ENCODE results near the gene ADGRL3. TPM values are rescaled to one million over a fixed set of nuclear protein-coding genes. Genes with fewer than 3 reads are reported as not detected.

The ADGRL3 gene
- total RNA-seq, 1 donor = under 0.01 TPM

DNA sequence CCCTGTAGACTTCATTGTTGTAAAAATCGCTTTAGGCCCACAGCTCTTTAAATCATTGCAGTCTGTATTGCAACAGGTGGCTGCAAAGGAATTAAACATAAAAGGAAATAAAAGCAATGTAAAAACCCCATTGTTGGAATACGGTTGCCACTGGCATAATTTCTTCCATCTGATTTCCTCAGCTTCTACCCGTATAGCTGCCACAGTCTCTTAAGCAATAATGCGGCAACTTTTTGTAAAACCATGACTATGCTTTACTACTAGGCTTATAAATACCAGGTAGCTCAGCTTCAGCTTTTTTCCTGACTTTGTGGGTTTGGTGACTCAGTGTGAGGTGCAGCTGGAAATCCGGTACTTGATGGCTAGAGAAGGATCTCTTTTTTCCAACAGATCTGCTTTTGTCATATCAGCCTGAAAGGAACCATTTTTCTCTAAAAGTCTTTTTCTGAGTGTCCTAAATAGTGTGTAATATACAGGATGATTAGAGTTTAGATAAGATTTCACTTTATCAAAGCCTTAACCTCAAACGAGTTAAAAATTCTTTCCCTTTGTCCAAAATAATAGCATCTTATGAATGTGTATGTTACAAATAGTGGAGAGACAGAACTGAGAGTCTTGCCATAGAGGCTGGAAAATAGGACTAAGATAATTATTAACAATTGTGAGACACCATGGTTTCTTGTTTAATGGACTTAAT lies 268.0 kb downstream of the ADGRL3 start:
- H3K4me3 ChIP-seq (ENCODE audit: low read depth, low read length) = no peak overlapping the region
- peak; percentile 13 for DNase-seq (ENCODE audit: low read depth)
- TF ChIP-seq, protein P1, sequence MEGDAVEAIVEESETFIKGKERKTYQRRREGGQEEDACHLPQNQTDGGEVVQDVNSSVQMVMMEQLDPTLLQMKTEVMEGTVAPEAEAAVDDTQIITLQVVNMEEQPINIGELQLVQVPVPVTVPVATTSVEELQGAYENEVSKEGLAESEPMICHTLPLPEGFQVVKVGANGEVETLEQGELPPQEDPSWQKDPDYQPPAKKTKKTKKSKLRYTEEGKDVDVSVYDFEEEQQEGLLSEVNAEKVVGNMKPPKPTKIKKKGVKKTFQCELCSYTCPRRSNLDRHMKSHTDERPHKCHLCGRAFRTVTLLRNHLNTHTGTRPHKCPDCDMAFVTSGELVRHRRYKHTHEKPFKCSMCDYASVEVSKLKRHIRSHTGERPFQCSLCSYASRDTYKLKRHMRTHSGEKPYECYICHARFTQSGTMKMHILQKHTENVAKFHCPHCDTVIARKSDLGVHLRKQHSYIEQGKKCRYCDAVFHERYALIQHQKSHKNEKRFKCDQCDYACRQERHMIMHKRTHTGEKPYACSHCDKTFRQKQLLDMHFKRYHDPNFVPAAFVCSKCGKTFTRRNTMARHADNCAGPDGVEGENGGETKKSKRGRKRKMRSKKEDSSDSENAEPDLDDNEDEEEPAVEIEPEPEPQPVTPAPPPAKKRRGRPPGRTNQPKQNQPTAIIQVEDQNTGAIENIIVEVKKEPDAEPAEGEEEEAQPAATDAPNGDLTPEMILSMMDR (IDR thresholded peaks at IDR 0.05; ENCODE audit: insufficient read depth, low read length) = no peak

DNA sequence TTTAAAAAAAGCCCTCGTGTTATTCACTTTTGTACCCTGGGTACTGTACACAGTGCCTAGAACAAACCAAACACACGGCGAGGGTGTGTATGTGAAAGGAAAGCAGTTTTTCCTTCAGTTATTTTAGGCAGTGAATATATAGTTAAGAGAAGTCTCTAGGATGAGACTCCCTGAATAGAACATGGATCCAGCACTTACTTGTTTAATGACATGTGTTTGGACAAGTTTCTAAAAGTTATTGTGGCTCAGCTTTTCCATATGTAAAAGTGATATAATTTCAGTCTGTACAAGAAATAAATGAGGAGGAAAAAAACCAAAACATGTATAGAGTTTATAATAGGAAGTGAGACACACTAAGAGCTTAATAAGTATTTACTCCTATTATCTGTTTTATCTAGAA lies 273.2 kb downstream of the ADGRL3 start:
- DNase-seq (ENCODE audit: low read depth) = no peak
- no peak overlapping the region for H3K4me3 ChIP-seq (ENCODE audit: low read depth, low read length)
- TF ChIP-seq, protein P1 (IDR thresholded peaks at IDR 0.05; ENCODE audit: insufficient read depth, low read length) = no peak

DNA sequence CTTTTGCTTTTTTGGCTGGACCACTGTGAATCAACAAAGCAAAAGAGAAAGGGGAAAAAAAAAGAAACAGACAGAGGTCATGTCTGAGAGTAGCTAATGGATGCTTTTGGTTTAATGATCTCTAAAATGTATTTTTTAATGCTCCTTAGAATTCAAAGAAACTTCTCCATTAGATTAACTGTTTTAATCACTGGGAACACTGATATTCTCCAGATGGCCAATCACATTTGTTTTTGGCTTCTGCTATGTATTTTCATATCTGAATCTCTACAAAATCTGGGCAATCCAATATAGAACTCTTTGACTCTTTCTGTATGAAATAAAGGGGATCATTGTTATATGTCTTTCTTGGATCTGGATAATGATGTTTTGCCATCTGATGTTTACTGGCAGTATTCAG lies 278.2 kb downstream of the ADGRL3 start:
- H3K4me3 ChIP-seq (ENCODE audit: low read depth, low read length) = no peak overlapping the region
- TF ChIP-seq, protein P1 (IDR thresholded peaks at IDR 0.05; ENCODE audit: insufficient read depth, low read length) = no peak
- no peak for DNase-seq (ENCODE audit: low read depth)

DNA sequence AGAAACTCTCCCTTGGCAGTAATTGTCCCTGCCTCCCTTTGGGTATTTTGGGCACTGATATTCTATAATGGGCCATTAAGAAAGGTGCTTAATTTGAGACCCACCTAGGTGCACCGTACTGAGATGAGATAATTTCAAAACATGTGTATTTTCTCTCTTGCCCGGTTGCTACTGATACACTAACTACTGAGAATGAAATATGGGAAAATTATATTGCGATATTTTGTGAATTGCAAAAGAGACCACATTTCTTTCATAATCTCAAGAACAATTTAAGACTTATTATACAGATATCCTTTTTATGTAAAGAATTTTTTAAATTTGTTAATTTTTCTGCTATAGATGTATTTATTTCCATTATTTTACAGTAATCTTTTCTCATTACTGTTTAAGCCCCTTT lies 284.9 kb downstream of the ADGRL3 start:
- no peak overlapping the region for H3K4me3 ChIP-seq (ENCODE audit: low read depth, low read length)
- no peak for DNase-seq (ENCODE audit: low read depth)
- TF ChIP-seq, protein P1 (IDR thresholded peaks at IDR 0.05; ENCODE audit: insufficient read depth, low read length) = no peak

DNA sequence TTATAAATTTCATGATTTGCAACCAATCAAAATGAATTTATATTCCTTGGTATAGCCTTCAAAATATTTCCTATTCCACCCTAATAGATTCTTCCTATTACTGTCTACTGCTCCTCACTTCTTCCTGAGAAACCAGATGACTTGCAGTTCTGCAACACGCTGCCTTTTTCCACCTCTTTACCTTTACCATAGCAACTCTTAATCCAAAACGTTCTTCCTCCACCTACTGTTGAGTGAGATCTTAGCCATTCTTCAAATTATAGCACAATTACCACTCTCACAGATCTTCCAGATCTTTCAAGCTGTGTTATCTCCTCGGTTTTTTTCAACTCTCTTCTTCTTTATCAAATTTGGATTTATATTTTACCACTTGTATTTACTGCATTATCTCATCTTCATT lies 289.8 kb downstream of the ADGRL3 start:
- TF ChIP-seq, protein P1 (IDR thresholded peaks at IDR 0.05; ENCODE audit: insufficient read depth, low read length) = no peak
- DNase-seq (ENCODE audit: low read depth) = no peak
- no peak overlapping the region for H3K4me3 ChIP-seq (ENCODE audit: low read depth, low read length)

DNA sequence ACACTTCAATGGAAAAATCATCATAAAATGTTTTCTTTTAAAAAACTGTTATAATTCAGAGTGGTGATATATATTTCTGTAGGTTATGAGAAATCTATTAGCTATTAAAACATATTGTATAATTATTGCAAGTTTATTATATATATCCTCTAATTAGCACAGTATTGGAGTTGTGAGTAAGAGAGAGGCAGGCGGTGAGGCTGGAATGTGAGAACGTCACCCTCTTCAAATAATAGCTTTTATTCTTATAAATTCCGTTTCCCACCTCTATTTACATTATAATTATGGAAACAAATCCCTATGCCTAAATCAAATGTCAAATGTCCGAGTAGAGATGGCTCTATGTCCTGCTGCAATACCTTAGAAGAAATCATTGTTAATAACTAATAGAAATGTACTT lies 292.9 kb downstream of the ADGRL3 start:
- TF ChIP-seq, protein P1 (IDR thresholded peaks at IDR 0.05; ENCODE audit: insufficient read depth, low read length) = no peak
- H3K4me3 ChIP-seq (ENCODE audit: low read depth, low read length) = no peak overlapping the region
- DNase-seq (ENCODE audit: low read depth) = no peak

DNA sequence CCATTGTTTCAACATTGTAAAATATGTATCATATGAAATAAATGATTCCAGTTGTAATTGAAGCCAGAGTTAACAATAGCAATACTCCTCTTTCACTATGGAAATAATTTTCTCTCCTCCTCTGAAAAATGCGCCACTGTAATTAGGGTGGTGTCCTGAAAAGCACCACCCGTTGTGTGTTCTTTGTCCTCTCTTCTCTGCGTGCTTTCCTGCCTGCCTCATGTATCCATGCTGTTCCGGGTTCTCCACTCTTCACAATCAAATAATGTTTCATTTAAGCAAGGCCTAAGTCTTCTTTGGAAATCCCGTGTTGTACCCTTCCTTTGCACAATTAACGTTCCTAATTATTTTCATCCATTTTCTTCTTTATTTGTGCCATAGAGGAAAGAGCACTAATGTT lies 293.3 kb downstream of the ADGRL3 start:
- no peak for DNase-seq (ENCODE audit: low read depth)
- no peak overlapping the region for H3K4me3 ChIP-seq (ENCODE audit: low read depth, low read length)
- TF ChIP-seq, protein P1 (IDR thresholded peaks at IDR 0.05; ENCODE audit: insufficient read depth, low read length) = no peak
